IMR-90 (cell line): ENCODE results near the gene ABLIM3. TPM values are rescaled to one million over a fixed set of nuclear protein-coding genes. Genes with fewer than 3 reads are reported as not detected.

Experiments used
- ATAC-seq: fragments of 200-7000 bp; cut with Tn5 transposase; 2 replicates; pipeline ENCODE4 v1.9.1; 2020; ENCODE audit warnings: low read depth, mild to moderate bottlenecking, moderate library complexity
- BruUV-seq: library from RNA; stranded (reverse); fragments of 400-500 nt; replicated peaks from 2 replicates; lab custom pipeline; 2021; lab: Mats Ljungman, UMichigan
- CTCF ChIA-PET: fragments of 300-600 bp; formaldehyde crosslinking; extraction: SDS; loops from one replicate; lab custom pipeline; 2021; ENCODE audit warnings: antibody characterized with exemption; lab: Yijun Ruan, JAX
- POLR2A ChIA-PET: fragments of 300-600 bp; sonication (Branson Sonifier 250); formaldehyde crosslinking; loops from one replicate; lab custom pipeline; 2022; ENCODE audit warnings: antibody characterized with exemption; ENCODE audit not compliant: unreplicated experiment; lab: Charles Lee
- DNase-seq: peaks from one replicate; pipeline ENCODE4 v3.0.0; 2013
- H2AFZ ChIP-seq: replicated peaks from 2 replicates; pipeline ENCODE3; 2013; ENCODE audit warnings: low read length, mild to moderate bottlenecking; ENCODE audit not compliant: poor library complexity
- H2AK5ac ChIP-seq: 2 replicates; pipeline ENCODE4 v1.6.1; 2013; ENCODE audit warnings: low read depth, low read length, inconsistent platforms
- H2AK9ac ChIP-seq: replicated peaks from 2 replicates; pipeline ENCODE3; 2013; ENCODE audit warnings: mild to moderate bottlenecking, low read depth, low read length, moderate library complexity; ENCODE audit not compliant: poor library complexity
- H2BK120ac ChIP-seq: 2 replicates; pipeline ENCODE4 v1.6.1; 2013; ENCODE audit warnings: low read depth, low read length, inconsistent platforms
- H2BK15ac ChIP-seq: 3 replicates; pipeline ENCODE4 v1.6.1; 2013; ENCODE audit warnings: low read depth, low read length, inconsistent platforms
- H2BK20ac ChIP-seq: 2 replicates; pipeline ENCODE4 v1.6.1; 2013; ENCODE audit warnings: low read depth, mild to moderate bottlenecking, inconsistent platforms, low read length, moderate library complexity
- H2BK5ac ChIP-seq: 2 replicates; pipeline ENCODE4 v1.6.1; 2013; ENCODE audit warnings: mild to moderate bottlenecking, low read depth, low read length, inconsistent platforms; ENCODE audit not compliant: poor library complexity, severe bottlenecking
- H3K14ac ChIP-seq: replicated peaks from 2 replicates; pipeline ENCODE4 v1.6.1; 2013; ENCODE audit warnings: low read depth, low read length, inconsistent platforms
- H3K18ac ChIP-seq: 2 replicates; pipeline ENCODE4 v1.6.1; 2013; ENCODE audit warnings: low read depth, low read length, control low read depth
- H3K23ac ChIP-seq: 2 replicates; pipeline ENCODE4 v1.6.1; 2013; ENCODE audit warnings: low read depth, low read length, inconsistent platforms
- H3K27ac ChIP-seq: 2 replicates; pipeline ENCODE4 v1.5.1; 2013; ENCODE audit warnings: mild to moderate bottlenecking, control low read depth, low read length; ENCODE audit not compliant: insufficient read depth
- H3K27me3 ChIP-seq: 2 replicates; pipeline ENCODE4 v1.6.1; 2013; ENCODE audit warnings: low read length; ENCODE audit not compliant: control insufficient read depth, insufficient read depth
- H3K36me3 ChIP-seq: 2 replicates; pipeline ENCODE4 v1.6.1; 2013; ENCODE audit warnings: low read length, mixed read lengths; ENCODE audit not compliant: control insufficient read depth, insufficient read depth
- H3K4ac ChIP-seq: 2 replicates; pipeline ENCODE4 v1.6.1; 2013; ENCODE audit warnings: low read depth, low read length, inconsistent platforms
- H3K4me1 ChIP-seq: 2 replicates; pipeline ENCODE4 v1.6.1; 2013; ENCODE audit warnings: low read length, mixed read lengths; ENCODE audit not compliant: control insufficient read depth, insufficient read depth
- H3K4me2 ChIP-seq: 2 replicates; pipeline ENCODE4 v1.6.1; 2013; ENCODE audit warnings: low read depth, mild to moderate bottlenecking, control low read depth, low read length, moderate library complexity
- H3K4me3 ChIP-seq: 2 replicates; pipeline ENCODE4 v1.5.1; 2013; ENCODE audit warnings: low read depth, mild to moderate bottlenecking, control low read depth, low read length, moderate library complexity; ENCODE audit not compliant: insufficient read depth
- H3K56ac ChIP-seq: 2 replicates; pipeline ENCODE4 v1.6.1; 2013; ENCODE audit warnings: low read length, inconsistent platforms; ENCODE audit not compliant: insufficient read depth; ENCODE audit errors: extremely low read depth
- H3K79me1 ChIP-seq, 2 experiments: 2 replicates each; pipeline ENCODE4 v1.6.1; 2013; ENCODE audit warnings: low read length in 2 of 2, inconsistent platforms in 1 of 2, low read depth in 1 of 2
- H3K9ac ChIP-seq: 2 replicates; pipeline ENCODE4 v1.6.1; 2013; ENCODE audit warnings: low read depth, low read length, control low read depth
- H3K9me1 ChIP-seq: 2 replicates; pipeline ENCODE4 v1.6.1; 2013; ENCODE audit warnings: low read length, inconsistent platforms; ENCODE audit not compliant: insufficient read depth
- H3K9me3 ChIP-seq: 2 replicates; pipeline ENCODE4 v1.6.1; 2013; ENCODE audit warnings: low read length; ENCODE audit not compliant: control insufficient read depth, insufficient read depth
- H4K20me1 ChIP-seq: 2 replicates; pipeline ENCODE4 v1.6.1; 2013; ENCODE audit warnings: low read length, inconsistent platforms; ENCODE audit not compliant: insufficient read depth
- H4K5ac ChIP-seq: 2 replicates; pipeline ENCODE4 v1.6.1; 2013; ENCODE audit warnings: mild to moderate bottlenecking, low read depth, low read length, control low read depth
- H4K8ac ChIP-seq, 2 experiments: 2 replicates each; pipeline ENCODE4 v1.6.1; 2013; ENCODE audit warnings: low read depth in 2 of 2, low read length in 2 of 2, control low read depth in 1 of 2, inconsistent platforms in 1 of 2
- H4K91ac ChIP-seq: 2 replicates; pipeline ENCODE4 v1.6.1; 2013; ENCODE audit warnings: low read depth, low read length, inconsistent platforms; ENCODE audit not compliant: insufficient read depth
- BHLHE40 ChIP-seq: fragments of 150-350 bp; IDR thresholded peaks from 2 replicates; pipeline ENCODE4 v1.6.1; 2016; ENCODE audit warnings: mild to moderate bottlenecking, low read depth, low read length
- CHD1 ChIP-seq: IDR thresholded peaks from 2 replicates; pipeline ENCODE4 v1.6.1; 2012; ENCODE audit warnings: low read depth, low read length, improper control_type of control experiment
- CTCF ChIP-seq: conservative IDR thresholded peaks from 2 replicates; pipeline ENCODE4 v1.5.1; 2012; ENCODE audit warnings: mild to moderate bottlenecking, low read depth, low read length, improper control_type of control experiment
- ELK1 ChIP-seq: fragments of 150-350 bp; IDR thresholded peaks from 2 replicates; pipeline ENCODE4 v1.6.1; 2016; ENCODE audit warnings: low read depth, mild to moderate bottlenecking, low read length, moderate library complexity, borderline replicate concordance
- FOS ChIP-seq: fragments of 150-350 bp; IDR thresholded peaks from 2 replicates; pipeline ENCODE4 v1.6.1; 2016; ENCODE audit warnings: low read depth, low read length
- MAZ ChIP-seq: IDR thresholded peaks from 2 replicates; pipeline ENCODE4 v1.6.1; 2012; ENCODE audit warnings: low read depth, mild to moderate bottlenecking, low read length, improper control_type of control experiment, moderate library complexity, borderline replicate concordance
- MXI1 ChIP-seq: IDR thresholded peaks from 2 replicates; pipeline ENCODE4 v1.6.1; 2012; ENCODE audit warnings: low read depth, mild to moderate bottlenecking, low read length, moderate library complexity, borderline replicate concordance
- NFE2L2 ChIP-seq: fragments of 150-350 bp; IDR thresholded peaks from 2 replicates; pipeline ENCODE4 v1.6.1; 2016; ENCODE audit warnings: low read depth, mild to moderate bottlenecking, low read length
- RAD21 ChIP-seq: IDR thresholded peaks from 2 replicates; pipeline ENCODE4 v1.6.1; 2012; ENCODE audit warnings: low read length, improper control_type of control experiment
- RCOR1 ChIP-seq: IDR thresholded peaks from 2 replicates; pipeline ENCODE4 v1.6.1; 2012; ENCODE audit warnings: mild to moderate bottlenecking, low read length, improper control_type of control experiment; ENCODE audit not compliant: insufficient replicate concordance
- RFX5 ChIP-seq: IDR thresholded peaks from 2 replicates; pipeline ENCODE4 v1.8.0; 2012; ENCODE audit warnings: low read depth, mild to moderate bottlenecking, low read length, moderate library complexity
- SMC3 ChIP-seq: fragments of 150-350 bp; IDR thresholded peaks from 2 replicates; pipeline ENCODE4 v1.6.1; 2016; ENCODE audit warnings: low read depth, mild to moderate bottlenecking, antibody characterized with exemption, low read length, moderate library complexity
- WGBS, 2 experiments: methylation state at CpG; one replicate each; pipeline versions ENCODE4 v1.1.5 to v1.1.7; 2013; ENCODE audit warnings: missing lambda C conversion rate in 2 of 2; ENCODE audit not compliant: insufficient read length in 1 of 2; ENCODE audit errors: extremely low coverage in 2 of 2; 5-methylcytosine and 5-hydroxymethylcytosine counted together
- dilution Hi-C: fragments of 300-500 bp; cut with HindIII; formaldehyde crosslinking; loops from one replicate; pipeline ENCODE4 v1.14.3; 2018; ENCODE audit warnings: low sequenced_read_pairs; ENCODE audit not compliant: unreplicated experiment
- in situ Hi-C: fragments of 300-500 bp; cut with MboI; formaldehyde crosslinking; loops from 3 replicates; pipeline ENCODE4 v1.14.3; 2019; ENCODE audit warnings: low sequenced_read_pairs, inconsistent platforms, mixed read lengths
- intact Hi-C: fragments of 100-400 bp; cut with micrococcal nuclease; formaldehyde crosslinking; loops from 2 replicates; pipeline ENCODE4 v1.10.0; 2022
- polyA plus RNA-seq, 3 experiments: library from polyadenylated mRNA; depleted of rRNA; stranded (reverse); fragments of >200 nt; gene quantifications; 2 replicates each; pipeline ENCODE4 v1.2.3, GENCODE V29; 2012; ENCODE audit warnings: low replicate concordance in 1 of 3
- total RNA-seq: library from RNA; depleted of rRNA; stranded (reverse); fragments of >200 nt; gene quantifications from 2 replicates; pipeline ENCODE4 v1.2.3, GENCODE V29; 2012

Gene ABLIM3
- total and polyA plus RNA-seq, 2 of the 4 experiments (the other 2 are of a cell fraction) = 33.3 to 69.9 TPM

DNA sequence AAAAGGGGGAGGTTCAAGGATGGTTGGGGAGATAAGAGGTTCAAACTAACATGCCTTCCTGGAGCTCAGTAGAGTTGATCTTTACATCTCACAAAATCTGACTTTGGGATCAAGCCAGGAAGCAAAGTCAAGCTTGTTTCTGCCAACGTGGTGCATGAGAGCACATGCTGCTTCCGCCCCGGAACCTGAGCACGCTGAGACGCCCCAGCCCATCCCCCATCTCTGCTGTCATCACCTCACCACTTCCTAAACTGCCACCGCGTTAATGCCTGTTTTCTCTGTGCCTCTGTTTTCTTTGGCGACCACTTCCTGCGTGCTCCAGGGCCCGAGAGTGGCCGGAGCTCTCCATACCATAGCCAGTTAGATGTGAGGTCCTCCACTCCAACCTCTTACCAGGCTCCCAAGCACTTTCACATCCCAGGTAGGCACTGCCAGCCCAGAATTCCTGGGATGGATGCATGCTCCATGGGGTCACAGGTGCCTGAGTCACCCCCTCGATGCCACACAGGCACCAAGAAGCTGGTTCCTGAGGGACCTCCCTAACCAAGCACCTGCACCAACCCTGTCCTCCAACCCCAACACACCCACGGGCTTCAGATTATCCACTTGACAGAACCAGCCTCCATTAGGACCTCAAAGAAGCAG is 99.2 kb downstream of the ABLIM3 start:
- dilution Hi-C loops (no loop called here), in situ Hi-C loops (loop anchor here (25.0 kb wide), 1 partner anchor 803 kb away; no protein-coding TSS in a partner anchor), intact Hi-C loops (no loop called here)
- POLR2A ChIA-PET = interaction anchor here (0.6 kb wide), 1 partner anchor 356 kb away, joined by 4 read pairs; no protein-coding TSS in a partner anchor
- H3K36me3 ChIP-seq = peaks cover 61% of the 10 kb centered on the region
- peaks cover 17% of the 10 kb centered on the region for H3K9me1 ChIP-seq
- no TSS peak for BruUV-seq
- WGBS, 2 experiments = 62% methylated on average over 6 of the region's 13 CpGs; no CpG with 5 or more reads in 1 of the 2 experiments
- no peaks in the 10 kb centered on the region for H3K4me1 ChIP-seq
- H3K14ac ChIP-seq = no peak overlapping the region
- H3K27me3 ChIP-seq = no peaks in the 10 kb centered on the region
- CTCF ChIA-PET = no interaction called here
- no peak overlapping the region for H2AFZ ChIP-seq
- H3K18ac ChIP-seq = no peak overlapping the region
- no peaks in the 10 kb centered on the region for H3K9me3 ChIP-seq
- ATAC-seq (no peak), DNase-seq (no peak)
- H2BK120ac ChIP-seq = no peak overlapping the region
- H3K23ac ChIP-seq = no peak overlapping the region
- H2BK15ac ChIP-seq = no peak overlapping the region
- H4K91ac ChIP-seq = no peak overlapping the region
- no peak overlapping the region for H2BK5ac ChIP-seq
- H4K8ac ChIP-seq = no peak overlapping the region
- no peak overlapping the region for H3K9ac ChIP-seq
- H3K4ac ChIP-seq = no peak overlapping the region
- TF ChIP-seq MAZ (no peak), SMC3 (no peak), RCOR1 (no peak), CHD1 (no peak), CTCF (no peak), MXI1 (no peak), FOS (no peak), RAD21 (no peak), RFX5 (no peak), NFE2L2 (no peak), ELK1 (no peak), BHLHE40 (no peak)
- no peak overlapping the region for H2BK20ac ChIP-seq
- no peaks in the 10 kb centered on the region; a peak in 1 of 4 replicates for H3K79me1 ChIP-seq
- H3K4me2 ChIP-seq = no peak overlapping the region
- no peak overlapping the region for H3K4me3 ChIP-seq
- H2AK9ac ChIP-seq = no peak overlapping the region
- H4K5ac ChIP-seq = no peak overlapping the region
- no peak overlapping the region for H3K56ac ChIP-seq
- no peak overlapping the region for H3K27ac ChIP-seq
- no peaks in the 10 kb centered on the region for H4K20me1 ChIP-seq
- no peak overlapping the region for H2AK5ac ChIP-seq
